Caco-2 (cell line): Measurements from ENCODE around the gene LRRK1. TPM values are rescaled to one million over a fixed set of nuclear protein-coding genes. Genes with fewer than 3 reads are reported as not detected.

Experiments
- BruUV-seq: library from RNA; stranded (reverse); fragments of 400-500 nt; replicated peaks from 2 replicates; lab custom pipeline; 2021; lab: Mats Ljungman, UMichigan
- CTCF ChIA-PET: fragments of 300-600 bp; sonication (Branson Sonifier 250); formaldehyde crosslinking; loops from one replicate; lab custom pipeline; 2022; ENCODE audit warnings: antibody characterized with exemption; lab: Charles Lee
- POLR2A ChIA-PET: fragments of 300-600 bp; sonication (Branson Sonifier 250); formaldehyde crosslinking; loops from one replicate; lab custom pipeline; 2022; ENCODE audit warnings: antibody characterized with exemption; lab: Charles Lee
- DNase-seq, 2 experiments: peaks; one replicate each; pipeline versions ENCODE4 v3.0.0 to v3.0.0-alpha.2; 2020 to 2022
- H3K27me3 ChIP-seq: replicated peaks from 2 replicates; pipeline ENCODE4 v1.6.0; 2011; ENCODE audit warnings: low read length; ENCODE audit not compliant: control insufficient read depth, insufficient read depth
- H3K36me3 ChIP-seq: 2 replicates; pipeline ENCODE4 v1.5.1; 2011; ENCODE audit warnings: low read length; ENCODE audit not compliant: control insufficient read depth, insufficient read depth
- H3K4me1 ChIP-seq: fragments of 250-450 bp; sonication (Bioruptor Pico); 2 replicates; pipeline ENCODE4 v1.5.1; 2020; ENCODE audit warnings: mild to moderate bottlenecking
- H3K4me3 ChIP-seq: 2 replicates; pipeline ENCODE4 v1.5.1; 2011; ENCODE audit warnings: low read depth, mild to moderate bottlenecking, control low read depth, low read length
- H3K9me3 ChIP-seq: fragments of 250-450 bp; sonication (Bioruptor Pico); 2 replicates; pipeline ENCODE4 v1.5.1; 2020; ENCODE audit warnings: mild to moderate bottlenecking, moderate library complexity
- H3K27ac Mint-ChIP-seq: one replicate; pipeline ENCODE4 v1.8.0; 2022; ENCODE audit warnings: mixed read lengths; ENCODE audit not compliant: unreplicated experiment
- H3K27me3 Mint-ChIP-seq: one replicate; pipeline ENCODE4 v1.8.0; 2022; ENCODE audit warnings: mixed read lengths; ENCODE audit not compliant: insufficient read depth, unreplicated experiment
- H3K36me3 Mint-ChIP-seq: one replicate; pipeline ENCODE4 v1.8.0; 2022; ENCODE audit warnings: mild to moderate bottlenecking, mixed read lengths; ENCODE audit not compliant: insufficient read depth, unreplicated experiment
- H3K4me1 Mint-ChIP-seq: one replicate; pipeline ENCODE4 v1.8.0; 2022; ENCODE audit warnings: low read depth, mixed read lengths; ENCODE audit not compliant: unreplicated experiment
- H3K4me3 Mint-ChIP-seq: one replicate; pipeline ENCODE4 v1.8.0; 2022; ENCODE audit warnings: mild to moderate bottlenecking, moderate library complexity, mixed read lengths; ENCODE audit not compliant: unreplicated experiment
- H3K9me3 Mint-ChIP-seq: one replicate; pipeline ENCODE4 v1.8.0; 2022; ENCODE audit warnings: mixed read lengths; ENCODE audit not compliant: unreplicated experiment
- CTCF ChIP-seq, 2 experiments: fragments of 200-600 bp in 1 of 2; IDR thresholded peaks; 1 replicate in 1 of 2; 2 replicates in 1 of 2; pipeline versions ENCODE4 v1.5.1 to v1.8.0; 2011 to 2022; ENCODE audit warnings: antibody characterized with exemption in 1 of 2, control low read depth in 1 of 2, inconsistent platforms in 1 of 2, low read depth in 1 of 2, low read length in 1 of 2, mild to moderate bottlenecking in 1 of 2, moderate library complexity in 1 of 2; ENCODE audit not compliant: insufficient read depth in 1 of 2, severe bottlenecking in 1 of 2, unreplicated experiment in 1 of 2
- intact Hi-C: fragments of 100-400 bp; cut with micrococcal nuclease; formaldehyde crosslinking; loops from one replicate; pipeline ENCODE4 v1.10.0; 2022; ENCODE audit not compliant: unreplicated experiment
- total RNA-seq: library from RNA; stranded (reverse); gene quantifications from 2 replicates; pipeline ENCODE4 v1.2.3, GENCODE V29; 2022

Gene LRRK1
- total RNA-seq, 1 experiment from 2014 or later, result 12.0 TPM

GRCh38 chr15:100875495-100875894 lies 43.7 kb upstream of the LRRK1 start:
- Mint-ChIP-seq H3K27ac (no peak overlapping the region), H3K4me3 (no peak overlapping the region), H3K4me1 (no peaks in the 10 kb centered on the region), H3K27me3 (no peaks in the 10 kb centered on the region), H3K9me3 (no peaks in the 10 kb centered on the region), H3K36me3 (no peaks in the 10 kb centered on the region)
- BruUV-seq, result no TSS peak
- ChIA-PET CTCF (interaction anchor here (2.0 kb wide), 1 partner anchor 204 kb away, joined by 7 read pairs; no protein-coding TSS in a partner anchor), POLR2A (no interaction called here)
- DNase-seq, result no peak
- Histone ChIP-seq H3K9me3 (no peaks in the 10 kb centered on the region), H3K4me1 (peaks cover 5% of the 10 kb centered on the region; the same call in 1 of the 2 replicates), H3K27me3 (no peaks in the 10 kb centered on the region), H3K36me3 (no peaks in the 10 kb centered on the region), H3K4me3 (no peak overlapping the region)
- intact Hi-C loops, result no loop called here
- TF ChIP-seq CTCF (IDR thresholded peaks at IDR 0.05; ENCODE audit: insufficient read depth in 1 of 2, low read depth in 1 of 2, low read length in 1 of 2, severe bottlenecking in 1 of 2, unreplicated experiment in 1 of 2), result no peak

- no peak overlapping the region for H3K4me3 Mint-ChIP-seq
- peaks cover 2% of the 10 kb centered on the region for H3K27me3 Mint-ChIP-seq
- H3K27me3 ChIP-seq, result no peaks in the 10 kb centered on the region
- intact Hi-C loops, result no loop called here
- ChIA-PET POLR2A (interaction anchor here (0.6 kb wide), 1 partner anchor 820 kb away, joined by 4 read pairs; no protein-coding TSS in a partner anchor), CTCF (interaction anchor here (2.0 kb wide), 1 partner anchor 204 kb away, joined by 7 read pairs; no protein-coding TSS in a partner anchor)
- no peak for TF ChIP-seq CTCF (IDR thresholded peaks at IDR 0.05; ENCODE audit: insufficient read depth in 1 of 2, low read depth in 1 of 2, low read length in 1 of 2, severe bottlenecking in 1 of 2, unreplicated experiment in 1 of 2)
- no peak for DNase-seq
- H3K27ac Mint-ChIP-seq, result no peak overlapping the region
- no TSS peak for BruUV-seq
- H3K4me3 ChIP-seq, result no peak overlapping the region
- no peaks in the 10 kb centered on the region for H3K4me1 Mint-ChIP-seq
- H3K36me3 ChIP-seq, result no peaks in the 10 kb centered on the region
- H3K9me3 Mint-ChIP-seq, result no peaks in the 10 kb centered on the region
- no peaks in the 10 kb centered on the region for H3K36me3 Mint-ChIP-seq
- H3K4me1 ChIP-seq, result peaks cover 5% of the 10 kb centered on the region; the same call in 1 of the 2 replicates
- no peaks in the 10 kb centered on the region for H3K9me3 ChIP-seq
These were observed 43.2 kb upstream of the LRRK1 start for GRCh38 chr15:100875976-100876375.

GRCh38 chr15:100877551-100877950 lies 41.6 kb upstream of the LRRK1 start:
- no peak overlapping the region for H3K27ac Mint-ChIP-seq
- no peak overlapping the region for H3K4me3 Mint-ChIP-seq
- Histone ChIP-seq H3K4me1 (peaks cover 5% of the 10 kb centered on the region; the same call in 1 of the 2 replicates), H3K27me3 (no peaks in the 10 kb centered on the region), H3K36me3 (no peaks in the 10 kb centered on the region), H3K9me3 (no peaks in the 10 kb centered on the region), H3K4me3 (no peak overlapping the region)
- ChIA-PET POLR2A (no interaction called here), CTCF (no interaction called here)
- no peaks in the 10 kb centered on the region for H3K9me3 Mint-ChIP-seq
- no TSS peak for BruUV-seq
- intact Hi-C loops, result no loop called here
- no peaks in the 10 kb centered on the region for H3K36me3 Mint-ChIP-seq
- H3K4me1 Mint-ChIP-seq, result no peaks in the 10 kb centered on the region
- no peak for DNase-seq
- H3K27me3 Mint-ChIP-seq, result peaks cover 2% of the 10 kb centered on the region
- no peak for TF ChIP-seq CTCF (IDR thresholded peaks at IDR 0.05; ENCODE audit: insufficient read depth in 1 of 2, low read depth in 1 of 2, low read length in 1 of 2, severe bottlenecking in 1 of 2, unreplicated experiment in 1 of 2)
